Activated CD4-positive, alpha-beta T cell treated with anti-CD3 and anti-CD28 coated beads for 48 hours (primary cell): ENCODE results near the gene SPRYD3.
A peak's percentile ranks its signal among the peaks of the same experiment; 100 is the strongest.

ENCODE experiments used
- DNase-seq: peaks from one replicate; pipeline ENCODE4 v3.0.0-alpha.2; 2020

Gene SPRYD3

GRCh38 chr12:53062011-53062961 is 16.9 kb downstream of the SPRYD3 start:
- no peak for DNase-seq

- DNase-seq, result no peak
Measured at GRCh38 chr12:53061404-53062010, 17.7 kb downstream of the SPRYD3 start.

- no peak for DNase-seq
Measured at GRCh38 chr12:53060721-53061276, 18.4 kb downstream of the SPRYD3 start.

- no peak for DNase-seq
Measured at GRCh38 chr12:53060064-53060720, 19.0 kb downstream of the SPRYD3 start.

- no peak for DNase-seq
Measured at GRCh38 chr12:53059434-53060063, 19.6 kb downstream of the SPRYD3 start.

GRCh38 chr12:53058674-53059433 is 20.3 kb downstream of the SPRYD3 start:
- no peak for DNase-seq

GRCh38 chr12:53057816-53058500 is 21.2 kb downstream of the SPRYD3 start:
- DNase-seq, result no peak

- DNase-seq, result no peak
Measured at GRCh38 chr12:53056901-53057300, 22.3 kb downstream of the SPRYD3 start.

- no peak for DNase-seq
Measured at GRCh38 chr12:53056296-53056695, 22.9 kb downstream of the SPRYD3 start.

- DNase-seq, result no peak
Measured at GRCh38 chr12:53055471-53056266, 23.5 kb downstream of the SPRYD3 start.

GRCh38 chr12:53054112-53054878 is 24.9 kb downstream of the SPRYD3 start:
- DNase-seq, result peak; percentile 96

GRCh38 chr12:53053218-53054111 is 25.7 kb downstream of the SPRYD3 start:
- DNase-seq, result peak; percentile 66

- DNase-seq, result no peak
Measured at GRCh38 chr12:53052419-53053217, 26.6 kb downstream of the SPRYD3 start.

- no peak for DNase-seq
Measured at GRCh38 chr12:53051881-53052412, 27.2 kb downstream of the SPRYD3 start.

GRCh38 chr12:53051058-53051880 is 27.9 kb downstream of the SPRYD3 start:
- DNase-seq, result no peak

GRCh38 chr12:53050426-53051057 is 28.6 kb downstream of the SPRYD3 start:
- DNase-seq, result no peak
